Measurements from ENCODE around the gene OR7G1.

GRCh38 chr19:9115307-9115813, at the start of gene OR7G1:
- TF ChIP-seq CTCF (IDR thresholded peaks at IDR 0.05; ENCODE audit: low read length) (no peak), EZH2 (IDR thresholded peaks at IDR 0.05; ENCODE audit: borderline replicate concordance, low read length) (no peak)
